Measurements from ENCODE around the gene HIP1.

DNA sequence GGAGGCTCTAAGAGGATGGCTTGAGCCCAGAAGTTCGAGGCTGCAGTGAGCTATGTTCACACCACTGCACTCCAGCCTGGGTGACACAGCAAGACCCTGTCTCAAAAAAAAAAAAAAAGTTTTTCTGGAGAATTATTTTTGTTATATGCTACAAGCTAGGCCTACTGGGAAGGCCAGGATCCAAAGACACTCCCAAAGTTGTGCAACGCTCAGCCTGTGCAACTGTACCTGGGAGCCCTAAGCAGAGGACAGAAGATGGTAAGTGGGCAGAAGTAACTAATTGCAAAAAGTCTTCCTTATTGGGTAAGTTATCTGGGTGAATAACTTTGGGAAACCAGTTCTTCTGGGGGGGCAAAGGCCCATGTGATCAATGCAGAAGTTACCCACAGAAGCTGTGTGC, 17.3 kb downstream of the HIP1 start:
- no peak for TF ChIP-seq CTCF (IDR thresholded peaks at IDR 0.05)
- TF ChIP-seq, protein P1, sequence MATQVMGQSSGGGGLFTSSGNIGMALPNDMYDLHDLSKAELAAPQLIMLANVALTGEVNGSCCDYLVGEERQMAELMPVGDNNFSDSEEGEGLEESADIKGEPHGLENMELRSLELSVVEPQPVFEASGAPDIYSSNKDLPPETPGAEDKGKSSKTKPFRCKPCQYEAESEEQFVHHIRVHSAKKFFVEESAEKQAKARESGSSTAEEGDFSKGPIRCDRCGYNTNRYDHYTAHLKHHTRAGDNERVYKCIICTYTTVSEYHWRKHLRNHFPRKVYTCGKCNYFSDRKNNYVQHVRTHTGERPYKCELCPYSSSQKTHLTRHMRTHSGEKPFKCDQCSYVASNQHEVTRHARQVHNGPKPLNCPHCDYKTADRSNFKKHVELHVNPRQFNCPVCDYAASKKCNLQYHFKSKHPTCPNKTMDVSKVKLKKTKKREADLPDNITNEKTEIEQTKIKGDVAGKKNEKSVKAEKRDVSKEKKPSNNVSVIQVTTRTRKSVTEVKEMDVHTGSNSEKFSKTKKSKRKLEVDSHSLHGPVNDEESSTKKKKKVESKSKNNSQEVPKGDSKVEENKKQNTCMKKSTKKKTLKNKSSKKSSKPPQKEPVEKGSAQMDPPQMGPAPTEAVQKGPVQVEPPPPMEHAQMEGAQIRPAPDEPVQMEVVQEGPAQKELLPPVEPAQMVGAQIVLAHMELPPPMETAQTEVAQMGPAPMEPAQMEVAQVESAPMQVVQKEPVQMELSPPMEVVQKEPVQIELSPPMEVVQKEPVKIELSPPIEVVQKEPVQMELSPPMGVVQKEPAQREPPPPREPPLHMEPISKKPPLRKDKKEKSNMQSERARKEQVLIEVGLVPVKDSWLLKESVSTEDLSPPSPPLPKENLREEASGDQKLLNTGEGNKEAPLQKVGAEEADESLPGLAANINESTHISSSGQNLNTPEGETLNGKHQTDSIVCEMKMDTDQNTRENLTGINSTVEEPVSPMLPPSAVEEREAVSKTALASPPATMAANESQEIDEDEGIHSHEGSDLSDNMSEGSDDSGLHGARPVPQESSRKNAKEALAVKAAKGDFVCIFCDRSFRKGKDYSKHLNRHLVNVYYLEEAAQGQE (IDR thresholded peaks at IDR 0.05): no peak
- TF ChIP-seq MAZ (IDR thresholded peaks at IDR 0.05; ENCODE audit: borderline replicate concordance, low read depth, low read length): no peak
- TF ChIP-seq RAD21 (conservative IDR thresholded peaks at IDR 0.05 in 1 of 2, IDR thresholded peaks at IDR 0.05 in 1 of 2): no peak
- TF ChIP-seq RNF2 (IDR thresholded peaks at IDR 0.05; ENCODE audit: borderline replicate concordance, low read depth): no peak
- no peak for TF ChIP-seq POLR2AphosphoS2 (conservative IDR thresholded peaks at IDR 0.05; ENCODE audit: low read length)
- TF ChIP-seq ZFP36 (IDR thresholded peaks at IDR 0.05; ENCODE audit: borderline replicate concordance, partially characterized antibody): no peak
